BLaER1 treated with 17β-estradiol and CSF1 and Interleukin-3, amounts not matched to agents 10 nM and 100 nM (cell line): ENCODE data around the gene PLB1.
"Not testable (repeated sequence)": the region's sequence is repeated elsewhere in the genome, so short reads cannot be mapped to it uniquely, and the experiment has no call there.

ENCODE experiments used
- H3K27ac ChIP-seq, 11 experiments: shearing (Covaris generic); formaldehyde crosslinking; 2 replicates each; pipeline ENCODE4 v1.8.1; 2022
- H3K27me3 ChIP-seq, 11 experiments: shearing (Covaris generic); formaldehyde crosslinking; 2 replicates each; pipeline ENCODE4 v1.8.1; 2022
- H3K36me3 ChIP-seq, 11 experiments: shearing (Covaris generic); formaldehyde crosslinking; 2 replicates each; pipeline ENCODE4 v1.8.1; 2022
- H3K4me1 ChIP-seq, 10 experiments: shearing (Covaris generic); formaldehyde crosslinking; 2 replicates each; pipeline ENCODE4 v1.8.1; 2022
- H3K4me2 ChIP-seq, 11 experiments: shearing (Covaris generic); formaldehyde crosslinking; 2 replicates each; pipeline ENCODE4 v1.8.1; 2022
- H3K4me3 ChIP-seq, 10 experiments: shearing (Covaris generic); formaldehyde crosslinking; 2 replicates each; pipeline ENCODE4 v1.8.1; 2022
- H3K9ac ChIP-seq, 11 experiments: shearing (Covaris generic); formaldehyde crosslinking; 2 replicates each; pipeline ENCODE4 v1.8.1; 2022
- H3K9me3 ChIP-seq, 11 experiments: shearing (Covaris generic); formaldehyde crosslinking; replicated peaks in 1 of 11; 2 replicates each; pipeline ENCODE4 v1.8.1; 2022
- H4K20me1 ChIP-seq, 11 experiments: shearing (Covaris generic); formaldehyde crosslinking; 2 replicates each; pipeline ENCODE4 v1.8.1; 2022
- Cebpa-rat ChIP-seq, 11 experiments: shearing (Covaris generic); IDR thresholded peaks; 2 replicates each; pipeline ENCODE4 v1.8.1; 2022

The PLB1 gene

DNA sequence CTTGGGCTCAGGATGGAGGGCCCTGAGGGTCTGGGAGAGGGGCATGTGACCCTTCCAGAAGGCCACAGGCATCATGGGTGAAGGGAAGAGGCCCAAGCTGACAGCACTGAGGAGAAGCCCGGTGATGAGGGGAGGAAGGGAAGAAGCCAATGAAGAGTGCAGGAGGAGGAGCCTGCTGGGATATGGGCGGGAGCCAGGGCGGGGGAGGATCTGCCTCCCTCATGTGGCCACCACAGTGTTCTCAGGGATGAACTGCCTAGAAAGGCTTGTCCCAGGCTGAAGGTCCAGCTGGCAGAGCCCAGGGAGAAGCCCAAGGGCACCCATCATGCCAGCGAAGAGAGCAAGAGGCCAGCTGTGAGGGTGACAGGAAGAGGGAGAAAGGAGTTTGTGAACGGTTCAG lies 24.6 kb upstream of the PLB1 start:
- Histone ChIP-seq H3K4me1 (peaks cover 16 to 73% (median 34%) of the 10 kb centered on the region in 10 experiments), H3K27me3 (no peaks in the 10 kb centered on the region), H3K9ac (no peak overlapping the region), H3K4me2 (peak overlapping the region in 8 of 11 experiments; percentile 51 to 90 (median 79); a peak in 16 of 22 replicates), H4K20me1 (no peaks in the 10 kb centered on the region), H3K36me3 (no peaks in the 10 kb centered on the region), H3K27ac (peak overlapping the region in 7 of 11 experiments; percentile 17 to 57 (median 42); a peak in 10 of 22 replicates), H3K9me3 (peaks cover 0 to 25% (median 13%) of the 10 kb centered on the region in 11 experiments; a peak in 15 of 22 replicates), H3K4me3 (no peak overlapping the region)
- TF ChIP-seq Cebpa-rat (IDR thresholded peaks at IDR 0.05): no peak

DNA sequence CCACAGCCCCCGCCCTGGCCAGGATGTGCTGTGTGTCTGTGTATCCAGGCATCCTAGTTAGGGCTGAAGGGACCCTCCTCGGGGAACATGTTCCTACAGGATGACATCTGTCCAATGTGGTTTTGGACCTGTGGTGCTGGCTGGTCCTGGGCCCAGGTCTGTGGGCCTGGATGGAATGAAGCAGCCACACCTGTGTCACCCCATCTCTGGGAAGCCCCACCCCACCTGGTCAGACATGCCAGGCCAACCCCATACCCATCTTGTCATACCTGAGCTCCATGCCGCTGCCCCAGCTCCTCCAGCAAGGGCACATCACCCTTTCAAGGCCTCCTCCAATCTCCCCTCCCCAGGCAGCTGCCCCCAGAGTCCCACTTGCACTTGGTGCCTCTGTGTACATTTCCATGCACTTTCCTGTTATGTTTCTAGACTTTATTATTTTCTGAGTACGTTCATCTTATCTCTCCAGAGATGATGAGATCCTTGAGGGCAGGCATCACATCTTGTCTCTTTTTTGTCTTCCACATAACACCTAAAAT lies 24.1 kb upstream of the PLB1 start:
- H3K36me3 ChIP-seq: no peaks in the 10 kb centered on the region
- H3K9me3 ChIP-seq: peaks cover 0 to 25% (median 13%) of the 10 kb centered on the region in 11 experiments; a peak in 15 of 22 replicates
- TF ChIP-seq Cebpa-rat (IDR thresholded peaks at IDR 0.05): no peak
- H4K20me1 ChIP-seq: no peaks in the 10 kb centered on the region
- peak overlapping the region in 3 of 11 experiments; percentile 14 to 57 (median 42); a peak in 4 of 22 replicates for H3K27ac ChIP-seq
- H3K4me2 ChIP-seq: peak overlapping the region in 7 of 11 experiments; percentile 51 to 90 (median 82); a peak in 12 of 22 replicates
- H3K9ac ChIP-seq: no peak overlapping the region
- H3K27me3 ChIP-seq: no peaks in the 10 kb centered on the region
- H3K4me3 ChIP-seq: no peak overlapping the region
- peaks cover 16 to 68% (median 33%) of the 10 kb centered on the region in 10 experiments for H3K4me1 ChIP-seq

DNA sequence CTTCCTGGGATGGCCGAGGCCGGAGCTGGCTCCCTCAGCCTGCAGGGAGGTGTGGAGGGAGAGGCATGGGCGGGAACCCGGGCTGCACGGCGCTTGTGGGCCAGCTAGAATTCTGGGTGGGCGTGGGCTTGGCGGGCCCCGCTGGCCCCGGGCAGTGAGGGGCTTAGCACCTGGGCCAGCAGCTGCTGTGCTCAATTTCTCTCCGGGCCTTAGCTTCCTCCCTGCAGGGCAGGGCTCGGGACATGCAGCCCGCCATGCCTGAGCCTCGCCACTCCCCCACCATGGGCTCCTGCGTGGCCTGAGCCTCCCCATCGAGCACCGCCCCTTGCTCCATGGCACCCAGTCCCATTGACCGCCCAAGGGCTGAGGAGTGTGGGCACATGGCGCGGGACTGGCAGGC lies 23.2 kb upstream of the PLB1 start:
- not testable (repeated sequence) for H3K27me3 ChIP-seq, H3K4me3 ChIP-seq, H3K36me3 ChIP-seq, H3K27ac ChIP-seq, H3K9ac ChIP-seq, H4K20me1 ChIP-seq
- Histone ChIP-seq H3K4me2 (peak overlapping the region in 2 of 11 experiments; percentile 85 to 90; a peak in 1 of 22 replicates), H3K4me1 (peaks cover 16 to 59% (median 33%) of the 10 kb centered on the region in 10 experiments), H3K9me3 (peaks cover 0 to 25% (median 13%) of the 10 kb centered on the region in 11 experiments; a peak in 15 of 22 replicates)

DNA sequence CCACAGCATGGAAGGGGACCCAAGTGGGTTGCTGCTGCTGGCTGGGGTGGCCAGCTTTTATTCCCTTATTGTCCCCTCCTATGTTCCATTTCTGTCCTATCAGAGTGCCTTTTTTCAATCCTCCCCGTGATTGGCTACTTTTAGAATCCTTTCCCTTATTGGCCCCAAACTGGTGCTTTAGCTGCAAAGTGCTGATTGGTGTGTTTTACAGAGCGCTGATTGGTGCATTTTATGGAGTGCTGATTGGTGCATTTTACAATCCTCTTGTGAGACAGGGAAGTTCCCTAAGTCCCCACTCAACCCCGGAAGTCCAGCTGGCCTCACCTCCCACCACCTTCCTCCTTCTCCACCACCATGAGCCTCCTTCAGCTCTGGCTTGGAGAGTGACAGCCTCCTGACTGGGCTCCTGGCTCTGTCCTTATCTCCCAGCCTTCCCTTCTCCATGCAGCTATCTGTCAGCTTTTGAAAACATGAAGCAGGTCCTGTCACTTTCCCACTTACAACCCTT lies 20.7 kb upstream of the PLB1 start:
- H3K9me3 ChIP-seq: peaks cover 0 to 28% (median 13%) of the 10 kb centered on the region in 11 experiments; a peak in 15 of 22 replicates
- no peak for TF ChIP-seq Cebpa-rat (IDR thresholded peaks at IDR 0.05)
- H3K27ac ChIP-seq: no peak overlapping the region

DNA sequence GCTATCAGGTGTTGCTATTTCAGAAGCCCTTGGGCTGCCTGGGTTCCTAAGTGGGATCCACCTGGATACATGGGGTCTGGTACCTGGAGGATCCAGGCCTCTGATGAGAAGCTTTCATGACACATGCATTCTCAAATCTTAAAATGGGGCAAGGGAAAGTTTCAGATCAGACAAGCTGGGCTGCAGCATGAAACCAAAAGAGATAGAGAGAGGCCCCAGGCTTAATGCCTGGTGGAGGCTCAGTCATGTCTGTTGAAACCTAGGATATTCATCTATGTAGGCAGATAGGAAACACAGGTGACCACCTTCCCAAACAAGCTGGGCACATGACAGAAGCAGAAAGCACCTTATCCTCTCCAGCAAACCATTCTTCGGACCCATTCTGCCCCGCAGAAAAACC lies 18.8 kb upstream of the PLB1 start:
- H3K36me3 ChIP-seq: no peaks in the 10 kb centered on the region
- H3K4me3 ChIP-seq: no peak overlapping the region
- H3K4me1 ChIP-seq: peaks cover 0 to 15% (median 0%) of the 10 kb centered on the region in 10 experiments; a peak in 7 of 20 replicates
- H3K9ac ChIP-seq: no peak overlapping the region
- H3K27ac ChIP-seq: no peak overlapping the region
- no peaks in the 10 kb centered on the region for H3K27me3 ChIP-seq
- no peaks in the 10 kb centered on the region for H4K20me1 ChIP-seq
- no peak overlapping the region for H3K4me2 ChIP-seq
- peaks cover 0 to 40% (median 13%) of the 10 kb centered on the region in 11 experiments; a peak in 15 of 22 replicates for H3K9me3 ChIP-seq
- no peak for TF ChIP-seq Cebpa-rat (IDR thresholded peaks at IDR 0.05)

More for the DNA sequence above, 20.7 kb upstream of the PLB1 start:
- Histone ChIP-seq H3K4me1 (peaks cover 6 to 35% (median 17%) of the 10 kb centered on the region in 10 experiments), H3K4me2 (peak overlapping the region in 2 of 11 experiments; percentile 14 to 38; a peak in 2 of 22 replicates), H3K36me3 (no peaks in the 10 kb centered on the region), H3K27me3 (no peaks in the 10 kb centered on the region), H3K9ac (no peak overlapping the region), H4K20me1 (no peaks in the 10 kb centered on the region), H3K4me3 (no peak overlapping the region)

DNA sequence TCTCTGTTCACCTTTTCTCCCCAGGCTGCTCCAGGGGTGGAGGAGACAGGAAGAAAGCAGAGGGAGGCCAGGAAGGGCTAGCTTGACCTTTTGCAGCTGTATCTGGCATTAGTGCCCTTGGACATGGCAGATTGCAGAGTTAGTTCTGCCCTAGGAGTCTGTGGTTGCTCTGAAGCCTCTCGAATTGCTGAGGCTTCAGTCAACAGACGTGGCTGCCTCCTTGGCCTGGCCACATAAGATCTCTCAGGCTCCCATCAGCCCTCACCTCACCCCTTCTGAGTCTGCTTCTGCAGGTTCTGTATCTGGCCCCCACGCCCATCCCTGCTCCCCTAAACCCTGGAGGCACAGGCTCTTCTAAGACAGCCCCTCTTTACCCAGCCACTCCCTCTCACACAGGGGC lies 18.2 kb upstream of the PLB1 start:
- H3K27me3 ChIP-seq: no peaks in the 10 kb centered on the region
- no peak overlapping the region for H3K9ac ChIP-seq
- no peak overlapping the region for H3K4me2 ChIP-seq
- H3K9me3 ChIP-seq: peaks cover 0 to 40% (median 9%) of the 10 kb centered on the region in 11 experiments; a peak in 16 of 22 replicates
- no peak overlapping the region for H3K27ac ChIP-seq
- peaks cover 0 to 11% (median 0%) of the 10 kb centered on the region in 10 experiments; a peak in 4 of 20 replicates for H3K4me1 ChIP-seq
- no peak overlapping the region for H3K4me3 ChIP-seq
- TF ChIP-seq Cebpa-rat (IDR thresholded peaks at IDR 0.05): no peak
- no peaks in the 10 kb centered on the region for H3K36me3 ChIP-seq
- H4K20me1 ChIP-seq: no peaks in the 10 kb centered on the region

DNA sequence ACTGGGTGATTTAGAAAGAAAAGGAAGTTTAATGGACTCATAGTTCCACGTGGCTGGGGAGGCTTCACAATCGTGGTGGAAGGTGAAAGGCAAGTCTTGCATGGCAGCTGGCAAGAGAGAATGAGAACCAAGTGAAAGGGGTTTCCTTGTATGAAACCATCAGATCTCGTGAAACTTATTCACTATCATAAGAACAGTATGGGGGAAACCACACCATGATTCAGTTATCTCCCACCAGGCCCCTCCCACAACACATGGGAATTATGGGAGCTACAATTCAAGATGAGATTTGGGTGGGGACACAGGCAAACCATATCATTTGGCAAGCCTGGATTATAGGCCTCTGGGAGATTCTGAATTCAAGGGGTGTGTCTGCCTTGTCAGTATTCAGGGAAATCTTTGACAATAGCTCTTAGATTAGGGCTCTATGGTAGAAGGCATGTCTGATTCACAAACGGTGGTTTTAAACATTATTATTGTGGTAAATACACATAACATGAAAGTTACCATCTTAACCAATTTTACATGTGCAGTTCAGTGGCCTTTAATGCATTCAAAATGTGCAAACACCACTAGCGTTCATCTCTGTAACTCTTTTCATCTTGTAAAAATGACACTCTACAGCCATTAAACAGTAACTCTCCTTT lies 15.3 kb upstream of the PLB1 start:
- H3K9ac ChIP-seq: no peak overlapping the region
- no peaks in the 10 kb centered on the region for H3K27me3 ChIP-seq
- H3K4me1 ChIP-seq: peaks cover 0 to 10% (median 6%) of the 10 kb centered on the region in 10 experiments; a peak in 11 of 20 replicates
- no peaks in the 10 kb centered on the region for H3K36me3 ChIP-seq
- no peak overlapping the region for H3K27ac ChIP-seq
- H4K20me1 ChIP-seq: no peaks in the 10 kb centered on the region
- no peak overlapping the region for H3K4me3 ChIP-seq
- H3K4me2 ChIP-seq: no peak overlapping the region
- no peak for TF ChIP-seq Cebpa-rat (IDR thresholded peaks at IDR 0.05)
- peaks cover 0 to 32% (median 3%) of the 10 kb centered on the region in 11 experiments; a peak in 9 of 22 replicates for H3K9me3 ChIP-seq

DNA sequence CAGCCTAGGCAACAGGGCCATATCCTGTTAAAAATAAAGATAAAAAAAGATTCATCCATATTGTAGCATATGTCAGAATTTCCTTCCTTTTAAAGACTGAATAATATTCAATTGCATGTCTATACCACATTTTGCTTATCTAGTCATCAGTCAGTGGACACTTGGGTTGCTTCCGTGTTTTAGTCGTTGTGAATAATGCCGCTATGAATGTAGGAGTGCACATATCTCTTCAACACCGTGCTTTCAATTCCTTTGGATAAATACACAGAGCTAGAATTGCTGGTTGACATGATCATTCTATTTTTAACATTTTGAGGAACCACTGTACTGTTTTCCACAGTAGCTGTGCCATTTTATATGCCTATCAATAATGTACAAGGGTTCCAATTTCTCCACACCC lies 14.0 kb upstream of the PLB1 start:
- Histone ChIP-seq H3K9me3 (peaks cover 0 to 31% (median 3%) of the 10 kb centered on the region in 11 experiments; a peak in 9 of 22 replicates), H3K4me2 (no peak overlapping the region), H3K27me3 (no peaks in the 10 kb centered on the region), H4K20me1 (no peaks in the 10 kb centered on the region), H3K27ac (no peak overlapping the region), H3K36me3 (no peaks in the 10 kb centered on the region), H3K4me3 (no peak overlapping the region), H3K9ac (no peak overlapping the region), H3K4me1 (peaks cover 0 to 10% (median 6%) of the 10 kb centered on the region in 10 experiments; a peak in 11 of 20 replicates)
- no peak for TF ChIP-seq Cebpa-rat (IDR thresholded peaks at IDR 0.05)

DNA sequence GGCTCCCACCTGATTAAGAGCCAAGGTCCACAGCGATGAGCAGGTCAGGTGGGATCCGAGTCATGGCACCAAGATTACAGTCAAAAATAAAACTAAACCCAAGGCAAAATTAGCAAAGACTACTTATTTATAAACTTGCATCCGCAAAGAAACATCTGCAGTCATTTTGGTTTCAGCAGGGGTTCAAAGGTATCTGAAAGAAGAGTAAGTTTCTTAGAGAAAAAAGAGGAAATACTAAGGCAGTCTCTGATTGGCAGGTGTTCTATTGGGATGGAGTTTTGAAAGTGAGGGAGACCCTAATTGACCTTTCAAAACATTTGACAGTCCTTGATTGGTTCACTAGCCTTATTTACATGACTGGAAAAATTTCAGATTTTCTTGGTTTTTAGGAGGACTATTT lies 11.0 kb upstream of the PLB1 start:
- Histone ChIP-seq H3K27me3 (no peaks in the 10 kb centered on the region), H3K9me3 (peaks cover 0 to 31% (median 3%) of the 10 kb centered on the region in 11 experiments; a peak in 9 of 22 replicates), H3K36me3 (no peaks in the 10 kb centered on the region), H3K4me2 (peak overlapping the region in 7 of 11 experiments; percentile 4 to 42 (median 16); a peak in 11 of 22 replicates), H3K9ac (no peak overlapping the region), H3K4me1 (peaks cover 0 to 10% (median 6%) of the 10 kb centered on the region in 10 experiments; a peak in 11 of 20 replicates), H4K20me1 (no peaks in the 10 kb centered on the region), H3K27ac (no peak overlapping the region), H3K4me3 (no peak overlapping the region)
- no peak for TF ChIP-seq Cebpa-rat (IDR thresholded peaks at IDR 0.05)
